Smooth muscle cell (in vitro differentiated cells): Measurements from ENCODE around the gene CREB5. TPM values are rescaled to one million over a fixed set of nuclear protein-coding genes. Genes with fewer than 3 reads are reported as not detected.

ENCODE experiments used
- DNase-seq: peaks from one replicate; lab custom pipeline; 2025; ENCODE audit not compliant: unreplicated experiment; lab: John Stamatoyannopoulos, UW
- H2AFZ ChIP-seq: fragments of 200-600 bp; sonication (generic); 2 replicates; pipeline ENCODE4 v1.6.0; 2016; ENCODE audit warnings: antibody characterized with exemption, low read depth, mild to moderate bottlenecking
- H3F3A ChIP-seq: fragments of 200-600 bp; sonication (generic); 2 replicates; pipeline ENCODE4 v1.6.0; 2017; ENCODE audit warnings: antibody characterized with exemption, low read depth
- H3K27ac ChIP-seq: fragments of 200-600 bp; sonication (generic); 2 replicates; pipeline ENCODE4 v1.5.1; 2016; ENCODE audit warnings: low read depth, mild to moderate bottlenecking
- H3K27me3 ChIP-seq: fragments of 200-600 bp; sonication (generic); 2 replicates; pipeline ENCODE4 v1.6.1; 2016; ENCODE audit warnings: low read depth, mild to moderate bottlenecking
- H3K36me3 ChIP-seq: fragments of 200-600 bp; sonication (generic); 2 replicates; pipeline ENCODE4 v1.5.1; 2016; ENCODE audit warnings: low read depth
- H3K4me1 ChIP-seq: fragments of 200-600 bp; sonication (generic); 2 replicates; pipeline ENCODE4 v1.5.1; 2016; ENCODE audit warnings: low read depth
- H3K4me2 ChIP-seq: fragments of 200-600 bp; sonication (generic); 2 replicates; pipeline ENCODE4 v1.6.0; 2016; ENCODE audit warnings: mild to moderate bottlenecking
- H3K4me3 ChIP-seq: fragments of 200-600 bp; sonication (generic); 2 replicates; pipeline ENCODE4 v1.5.1; 2016; ENCODE audit warnings: mild to moderate bottlenecking
- H3K79me2 ChIP-seq: fragments of 200-600 bp; sonication (generic); 2 replicates; pipeline ENCODE4 v1.6.0; 2016; ENCODE audit warnings: low read depth, mild to moderate bottlenecking
- H3K9ac ChIP-seq: fragments of 200-600 bp; sonication (generic); 2 replicates; pipeline ENCODE4 v1.6.0; 2016; ENCODE audit warnings: low read depth
- H3K9me3 ChIP-seq: fragments of 200-600 bp; sonication (generic); replicated peaks from 2 replicates; pipeline ENCODE4 v1.5.1; 2016; ENCODE audit warnings: low read depth
- H4K20me1 ChIP-seq: fragments of 200-600 bp; sonication (generic); 2 replicates; pipeline ENCODE4 v1.6.0; 2016; ENCODE audit warnings: low read depth
- CTCF ChIP-seq: fragments of 200-600 bp; sonication (generic); IDR thresholded peaks from 2 replicates; pipeline ENCODE4 v1.5.1; 2017; ENCODE audit warnings: borderline replicate concordance, mild to moderate bottlenecking, antibody characterized with exemption; ENCODE audit not compliant: insufficient read depth, poor library complexity, severe bottlenecking
- WGBS: methylation state at CpG from one replicate; pipeline ENCODE4 v1.1.7; 2016; ENCODE audit warnings: low lambda C conversion rate; 5-methylcytosine and 5-hydroxymethylcytosine counted together
- polyA plus RNA-seq: library from polyadenylated mRNA; unstranded; fragments of >200 nt; fragmentation: Nextera tagmentation; extraction: Ambion mirVana; gene quantifications from 2 replicates; pipeline ENCODE4 v1.2.1, GENCODE V29; 2016
- total RNA-seq: library from RNA; depleted of rRNA; stranded (reverse); fragments of >200 nt; gene quantifications from 2 replicates; pipeline ENCODE4 v1.2.3, GENCODE V29; 2014

CREB5 gene
- total and polyA plus RNA-seq, 2 experiments from 2014 or later: 6.2 to 18.2 TPM

DNA sequence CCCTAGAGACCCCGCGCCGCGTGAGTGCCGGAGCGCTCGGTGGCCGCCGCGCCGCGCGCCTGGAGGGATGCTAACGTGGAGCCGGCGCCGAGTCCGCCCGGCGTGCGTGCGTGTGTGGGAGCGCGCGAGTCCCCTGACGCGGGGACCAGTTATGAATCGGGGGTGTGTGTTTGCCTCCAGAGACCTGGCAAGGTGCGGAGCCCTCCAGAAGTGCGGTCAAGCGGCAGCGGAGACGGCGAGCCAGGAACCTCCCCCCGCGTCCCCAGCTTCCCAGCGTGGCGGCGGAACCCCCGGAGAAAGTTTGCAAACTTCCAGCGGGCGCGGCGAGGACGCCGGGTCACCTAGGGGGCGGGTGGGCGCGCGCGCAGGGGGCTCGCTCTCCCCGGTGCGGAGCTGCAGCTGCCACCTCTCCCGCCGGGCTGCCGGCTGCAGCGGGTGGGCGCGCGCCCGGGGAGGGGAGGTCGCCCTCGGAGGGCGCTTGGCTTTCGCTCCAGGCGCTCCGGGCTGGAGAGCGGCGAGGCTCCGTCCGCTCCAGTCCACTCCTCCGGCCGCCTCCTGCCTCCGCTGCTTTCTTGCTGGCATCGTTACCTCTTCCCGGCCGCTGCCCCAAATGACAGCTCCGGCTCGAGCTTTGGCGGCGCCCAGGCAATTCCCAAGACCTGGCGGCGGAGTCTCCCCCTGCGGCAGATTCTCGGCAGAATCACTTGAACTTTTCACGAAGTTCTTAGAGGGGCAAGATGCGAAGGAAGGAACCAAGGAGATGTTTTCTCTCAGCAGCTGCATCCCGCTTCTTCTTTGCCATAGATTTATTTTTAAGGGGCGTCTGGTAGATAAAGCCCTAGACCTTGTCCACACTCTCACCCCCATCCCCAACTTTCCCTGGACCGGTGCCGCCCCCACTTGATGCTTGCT is 2.3 kb upstream of the CREB5 start:
- no peaks in the 10 kb centered on the region for H3K36me3 ChIP-seq
- H3K27ac ChIP-seq: peak overlapping the region; percentile 85
- H3F3A ChIP-seq: peaks cover 13% of the 10 kb centered on the region
- no peak for TF ChIP-seq CTCF
- H2AFZ ChIP-seq: no peak overlapping the region
- H3K9ac ChIP-seq: peak overlapping the region; percentile 98
- H3K27me3 ChIP-seq: peaks cover 30% of the 10 kb centered on the region
- H3K9me3 ChIP-seq: no peaks in the 10 kb centered on the region
- H3K4me3 ChIP-seq: peak overlapping the region; percentile 64
- H3K79me2 ChIP-seq: no peaks in the 10 kb centered on the region
- H3K4me1 ChIP-seq: peaks cover 21% of the 10 kb centered on the region
- H4K20me1 ChIP-seq: peaks cover 6% of the 10 kb centered on the region
- H3K4me2 ChIP-seq: peak overlapping the region; percentile 88
- peak; percentile 23 for DNase-seq
- WGBS: 2% methylated on average over 81 of the region's 92 CpGs

DNA sequence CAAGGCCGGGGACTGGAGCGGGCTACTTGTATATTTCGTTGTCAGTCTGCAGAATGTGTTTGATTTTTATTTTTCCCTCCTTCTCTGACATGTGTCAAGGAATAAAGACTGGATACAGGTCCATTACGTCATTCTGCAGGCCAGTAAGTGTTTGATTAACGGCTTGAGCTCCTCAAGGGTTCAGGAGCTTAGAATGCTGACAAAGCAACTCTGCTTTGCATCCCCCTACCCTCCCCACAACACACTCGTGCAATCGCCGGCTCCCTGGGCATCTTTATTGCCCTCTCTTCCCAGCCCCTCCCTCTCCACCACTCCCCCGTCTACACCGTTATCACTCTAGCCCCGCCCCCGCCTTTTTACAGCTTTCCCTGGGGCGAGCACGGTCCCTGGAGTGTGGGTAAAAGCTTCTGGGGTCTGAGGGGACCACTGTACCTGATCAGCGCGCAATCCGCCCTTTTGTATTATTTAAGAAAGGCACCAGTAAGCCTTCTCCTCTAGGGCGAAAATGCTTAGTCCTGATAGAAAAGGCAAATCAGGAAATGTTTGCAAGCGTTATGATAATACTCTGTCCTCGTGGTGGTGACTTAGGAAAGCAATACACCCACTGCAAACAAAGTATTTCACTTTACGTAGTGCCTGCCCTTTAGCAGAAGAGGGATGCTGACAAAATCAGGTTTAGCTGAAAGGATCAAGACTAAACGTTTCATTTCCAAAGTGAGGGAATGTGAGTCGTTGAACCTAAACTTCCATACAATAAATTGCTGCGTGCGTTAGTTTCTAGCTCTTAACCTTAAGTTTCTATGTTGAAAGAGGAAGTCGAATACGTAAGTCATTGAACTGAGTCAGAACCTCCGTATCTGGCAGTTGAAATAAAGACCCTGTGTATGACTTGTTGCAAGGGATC is 1.4 kb upstream of the CREB5 start:
- Histone ChIP-seq H3F3A (peaks cover 13% of the 10 kb centered on the region), H3K27me3 (peaks cover 36% of the 10 kb centered on the region), H3K4me1 (peaks cover 21% of the 10 kb centered on the region), H4K20me1 (peaks cover 6% of the 10 kb centered on the region), H3K79me2 (no peaks in the 10 kb centered on the region), H3K9me3 (no peaks in the 10 kb centered on the region), H2AFZ (no peak overlapping the region), H3K4me3 (peak overlapping the region; percentile 64), H3K9ac (peak overlapping the region; percentile 98), H3K27ac (peak overlapping the region; percentile 50), H3K36me3 (no peaks in the 10 kb centered on the region), H3K4me2 (peak overlapping the region; percentile 88)
- TF ChIP-seq CTCF: no peak
- peak; percentile 12 for DNase-seq
- 4% methylated on average over 27 of the region's 28 CpGs for WGBS

DNA sequence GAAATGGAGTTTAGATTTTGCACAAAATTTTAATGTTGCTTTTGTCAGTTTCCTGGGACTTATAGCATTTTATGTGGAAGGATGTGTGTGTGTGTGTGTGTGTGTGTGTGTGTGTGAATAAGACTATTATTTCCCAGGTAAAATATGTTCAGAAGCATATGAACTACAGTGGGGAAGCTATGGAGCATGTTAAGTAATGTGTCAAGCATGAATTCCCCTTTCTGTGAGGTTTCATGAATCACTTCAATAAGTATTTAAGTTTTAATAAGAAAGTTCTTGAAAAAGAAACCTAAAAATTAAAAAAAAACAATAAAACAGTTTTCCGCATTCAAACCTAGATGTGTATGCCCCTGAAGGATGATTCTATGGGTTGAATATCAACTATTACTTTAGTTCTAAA is 693 bp downstream of the CREB5 start:
- peaks cover 21% of the 10 kb centered on the region for H3K4me1 ChIP-seq
- WGBS: 91% methylated on average over 1 of the region's 1 CpG
- H3K4me2 ChIP-seq: no peak overlapping the region
- no peaks in the 10 kb centered on the region for H3K9me3 ChIP-seq
- H2AFZ ChIP-seq: no peak overlapping the region
- H3F3A ChIP-seq: peaks cover 10% of the 10 kb centered on the region
- no peaks in the 10 kb centered on the region for H3K79me2 ChIP-seq
- no peak overlapping the region for H3K9ac ChIP-seq
- H3K36me3 ChIP-seq: no peaks in the 10 kb centered on the region
- H3K4me3 ChIP-seq: no peak overlapping the region
- no peak for DNase-seq
- peaks cover 46% of the 10 kb centered on the region for H3K27me3 ChIP-seq
- no peak for TF ChIP-seq CTCF
- no peak overlapping the region for H3K27ac ChIP-seq
- peaks cover 6% of the 10 kb centered on the region for H4K20me1 ChIP-seq
